ENCODE data around the gene NHEJ1.

Gene NHEJ1

GRCh38 chr2:219167997-219168396 lies 7.4 kb upstream of the NHEJ1 start:
- DNase-seq (ENCODE audit: low read depth in 1 of 2, low spot score in 1 of 2), result no peak

- DNase-seq (ENCODE audit: low read depth in 1 of 2, low spot score in 1 of 2), result no peak
These were observed 4.7 kb upstream of the NHEJ1 start for GRCh38 chr2:219165058-219165911.

GRCh38 chr2:219163156-219163555 lies 2.5 kb upstream of the NHEJ1 start:
- no peak for DNase-seq (ENCODE audit: low read depth in 1 of 2, low spot score in 1 of 2)

- DNase-seq (ENCODE audit: low read depth in 1 of 2, low spot score in 1 of 2), result no peak
These were observed 482 bp upstream of the NHEJ1 start for GRCh38 chr2:219161097-219161496.

- DNase-seq (ENCODE audit: low read depth in 1 of 2, low spot score in 1 of 2), result no peak
These were observed 837 bp downstream of the NHEJ1 start for GRCh38 chr2:219159771-219160185.

GRCh38 chr2:219158586-219158985 lies 2.0 kb downstream of the NHEJ1 start:
- no peak for DNase-seq (ENCODE audit: low read depth in 1 of 2, low spot score in 1 of 2)

- DNase-seq (ENCODE audit: low read depth in 1 of 2, low spot score in 1 of 2), result no peak
These were observed 2.6 kb downstream of the NHEJ1 start for GRCh38 chr2:219158025-219158424.

- no peak for DNase-seq (ENCODE audit: low read depth in 1 of 2, low spot score in 1 of 2)
These were observed 3.2 kb downstream of the NHEJ1 start for GRCh38 chr2:219157396-219157795.

- no peak for DNase-seq (ENCODE audit: low read depth in 1 of 2, low spot score in 1 of 2)
These were observed 5.5 kb downstream of the NHEJ1 start for GRCh38 chr2:219155054-219155644.

GRCh38 chr2:219149667-219150066 lies 10.9 kb downstream of the NHEJ1 start:
- no peak for DNase-seq (ENCODE audit: low read depth in 1 of 2, low spot score in 1 of 2)

GRCh38 chr2:219142329-219142728 lies 18.3 kb downstream of the NHEJ1 start:
- no peak for DNase-seq (ENCODE audit: low read depth in 1 of 2, low spot score in 1 of 2)

GRCh38 chr2:219140722-219141121 lies 19.9 kb downstream of the NHEJ1 start:
- DNase-seq (ENCODE audit: low read depth in 1 of 2, low spot score in 1 of 2), result no peak

GRCh38 chr2:219133976-219134375 lies 26.6 kb downstream of the NHEJ1 start:
- no peak for DNase-seq (ENCODE audit: low read depth in 1 of 2, low spot score in 1 of 2)

- DNase-seq (ENCODE audit: low read depth in 1 of 2, low spot score in 1 of 2), result no peak
These were observed 28.9 kb downstream of the NHEJ1 start for GRCh38 chr2:219131744-219132143.

GRCh38 chr2:219131327-219131726 lies 29.3 kb downstream of the NHEJ1 start:
- no peak for DNase-seq (ENCODE audit: low read depth in 1 of 2, low spot score in 1 of 2)

- no peak for DNase-seq (ENCODE audit: low read depth in 1 of 2, low spot score in 1 of 2)
These were observed 31.0 kb downstream of the NHEJ1 start for GRCh38 chr2:219129589-219129988.

- DNase-seq (ENCODE audit: low read depth in 1 of 2, low spot score in 1 of 2), result no peak
These were observed 32.2 kb downstream of the NHEJ1 start for GRCh38 chr2:219128396-219128795.

GRCh38 chr2:219127037-219127635 lies 33.5 kb downstream of the NHEJ1 start:
- DNase-seq (ENCODE audit: low read depth in 1 of 2, low spot score in 1 of 2), result no peak

GRCh38 chr2:219126555-219126954 lies 34.1 kb downstream of the NHEJ1 start:
- no peak for DNase-seq (ENCODE audit: low read depth in 1 of 2, low spot score in 1 of 2)

GRCh38 chr2:219125886-219126270 lies 34.7 kb downstream of the NHEJ1 start:
- no peak for DNase-seq (ENCODE audit: low read depth in 1 of 2, low spot score in 1 of 2)

- no peak for DNase-seq (ENCODE audit: low read depth in 1 of 2, low spot score in 1 of 2)
These were observed 35.3 kb downstream of the NHEJ1 start for GRCh38 chr2:219125225-219125885.

Data from activated T-helper 1 cell treated with anti-CD3 and anti-CD28 coated beads, Interleukin-2, amount 50 U/mL, for 16 hours (primary cell).